GM21528 (cell line): Measurements from ENCODE around the gene NFIA.

Experiments used
- ATAC-seq: cut with Tn5 transposase; IDR thresholded peaks from one replicate; pipeline ENCODE4 v1.9.1; 2021; ENCODE audit warnings: mild to moderate bottlenecking, moderate library complexity; ENCODE audit not compliant: unreplicated experiment, low FRiP score

NFIA gene

GRCh38 chr1:61436491-61437120 is 354.2 kb downstream of the NFIA start:
- no peak for ATAC-seq

DNA sequence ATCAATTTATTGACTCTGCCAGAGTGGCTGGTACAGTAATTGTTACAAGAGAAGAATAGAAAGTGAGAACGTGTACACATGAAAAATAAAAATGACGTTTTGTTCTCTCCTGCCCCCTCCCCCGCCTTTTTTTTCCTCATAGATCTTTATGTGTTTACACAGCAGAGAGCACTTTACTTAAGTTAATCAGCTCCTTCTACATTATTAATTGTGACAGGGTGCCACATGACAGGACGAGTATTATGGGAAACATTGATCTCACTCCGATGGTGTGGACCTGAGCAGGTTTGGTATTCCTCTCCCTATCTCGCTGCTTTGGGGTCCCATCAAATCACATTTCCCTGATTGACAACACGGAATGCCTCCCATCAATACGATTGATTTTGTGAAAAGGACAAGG is 356.9 kb downstream of the NFIA start:
- no peak for ATAC-seq

- no peak for ATAC-seq
These were observed 359.4 kb downstream of the NFIA start for GRCh38 chr1:61441723-61442262.

GRCh38 chr1:61442544-61442943 is 360.2 kb downstream of the NFIA start:
- no peak for ATAC-seq

- ATAC-seq, result no peak
These were observed 361.9 kb downstream of the NFIA start for GRCh38 chr1:61444288-61444687.

DNA sequence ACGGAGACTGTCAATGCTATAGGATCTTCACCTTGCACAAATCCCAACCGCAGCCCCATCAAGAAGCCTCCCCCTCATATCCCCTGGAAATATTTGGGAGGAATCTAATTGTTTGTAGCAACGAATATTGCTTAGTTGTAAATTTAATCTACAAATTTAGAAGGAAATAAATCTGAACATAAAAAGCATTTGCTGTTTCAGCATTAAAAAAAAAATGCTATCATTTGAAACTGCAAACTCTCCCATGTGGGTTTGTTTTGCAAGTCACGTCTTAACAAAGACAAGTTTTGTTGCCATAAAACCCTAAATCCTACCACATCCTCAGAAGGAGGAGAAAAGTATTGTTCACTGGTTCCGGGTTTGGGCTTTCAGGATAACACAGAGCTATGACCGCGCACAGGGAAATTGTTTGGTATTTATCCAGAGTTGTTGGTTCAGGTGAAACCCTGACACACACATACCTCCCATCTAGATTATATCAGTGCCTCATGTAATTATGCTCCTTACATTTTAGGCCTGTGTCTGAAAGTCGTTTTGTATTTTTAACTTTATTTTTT is 363.0 kb downstream of the NFIA start:
- no peak for ATAC-seq

GRCh38 chr1:61446531-61446991 is 364.2 kb downstream of the NFIA start:
- ATAC-seq, result no peak

DNA sequence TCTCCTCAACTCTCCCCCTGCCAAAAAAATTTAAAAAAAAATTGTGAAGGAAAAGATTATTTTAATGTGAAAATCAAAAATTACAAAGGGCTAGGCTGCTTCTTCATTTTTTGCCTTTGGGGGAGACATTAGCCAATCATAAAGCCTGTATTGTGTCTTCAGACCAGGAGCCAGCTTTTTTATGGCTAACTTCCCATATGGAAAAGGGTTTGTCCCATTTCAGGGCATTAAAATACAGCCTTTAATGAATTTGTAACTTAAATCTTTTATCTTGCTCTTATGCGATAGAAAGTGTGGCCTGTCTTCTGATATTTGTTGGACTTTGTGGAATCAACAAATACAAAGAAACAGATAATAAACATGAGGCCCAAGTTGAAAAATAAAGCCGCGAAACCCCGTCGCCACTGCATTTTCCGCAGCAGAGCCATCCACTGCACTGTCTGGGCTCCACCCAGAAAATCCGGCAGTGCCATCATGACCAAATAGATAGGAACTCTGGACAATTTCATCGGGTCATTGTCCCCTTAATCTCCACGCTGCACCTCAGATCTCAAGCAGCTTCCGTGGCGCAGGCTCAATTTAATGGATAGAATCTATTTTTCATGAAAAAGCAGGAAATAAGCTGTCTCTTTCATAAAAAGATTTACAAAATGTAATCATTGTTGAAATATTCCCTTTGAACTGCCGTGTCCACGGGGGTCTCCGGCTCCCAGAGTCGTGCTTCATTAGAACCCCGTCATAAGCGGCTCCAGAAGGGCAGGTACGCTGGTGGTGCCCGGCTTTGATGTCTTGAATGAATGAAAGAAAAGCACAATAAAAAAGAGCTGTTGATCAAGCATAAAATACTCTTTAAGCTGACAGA is 365.0 kb downstream of the NFIA start:
- no peak for ATAC-seq

DNA sequence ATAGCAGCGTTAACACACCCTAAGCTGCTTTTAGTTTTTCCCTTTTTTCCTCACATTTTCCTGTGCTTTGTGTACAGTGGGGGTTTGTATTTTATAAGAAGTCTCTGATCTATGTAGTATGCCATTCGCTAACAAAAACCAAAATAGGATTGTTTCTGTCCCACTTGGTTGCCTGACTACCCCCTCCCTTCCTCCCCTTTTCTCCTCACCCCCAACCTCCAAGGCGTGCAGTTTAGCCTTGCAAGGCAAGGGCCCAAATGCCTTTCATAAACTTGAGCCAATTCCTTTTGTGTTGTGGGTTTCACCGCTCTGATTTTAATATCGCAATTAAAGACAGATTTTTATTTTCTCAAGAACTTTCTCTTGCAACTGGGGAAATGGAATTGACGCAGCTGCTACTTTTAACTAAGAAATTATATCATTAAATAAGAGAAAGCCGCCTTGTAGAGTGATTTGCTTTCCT is 365.6 kb downstream of the NFIA start:
- no peak for ATAC-seq

DNA sequence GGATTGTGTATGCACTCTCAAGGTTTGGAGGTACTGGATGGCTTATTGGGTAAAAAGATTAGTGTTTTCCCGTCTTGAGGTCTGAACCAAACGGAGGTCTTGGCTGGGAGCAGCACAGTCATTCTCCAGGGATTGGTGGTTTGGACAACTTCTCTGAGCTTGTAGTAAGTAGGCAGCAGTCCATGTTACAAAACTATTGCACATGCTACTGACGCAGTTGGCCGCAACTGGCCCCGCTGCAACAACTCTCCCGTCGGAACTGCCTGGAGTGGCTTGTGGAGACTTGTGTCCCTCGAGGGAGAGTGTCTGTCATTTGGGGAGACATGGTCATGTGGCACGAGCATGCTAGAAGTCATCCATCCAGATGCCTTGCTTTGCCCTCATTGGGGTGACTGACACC is 366.6 kb downstream of the NFIA start:
- no peak for ATAC-seq

DNA sequence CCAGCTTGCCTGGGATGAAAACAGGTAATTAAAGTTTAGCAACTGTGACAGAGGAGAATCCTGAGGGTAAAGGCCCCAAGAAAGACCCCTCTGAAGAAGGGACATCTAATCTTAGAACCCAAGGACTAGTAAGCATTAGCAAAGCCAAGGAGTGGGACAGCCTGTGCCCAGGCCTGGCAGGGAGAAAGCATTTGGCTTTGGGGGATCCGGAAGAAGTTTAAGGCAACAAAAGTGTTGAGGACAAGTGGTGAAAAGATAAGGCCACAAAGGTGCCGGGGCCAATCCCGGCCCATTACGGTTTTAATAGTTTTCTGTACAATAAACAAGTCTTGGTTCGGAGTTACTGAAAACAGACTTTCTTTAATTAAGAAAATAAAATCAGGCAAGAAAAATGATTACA is 367.0 kb downstream of the NFIA start:
- ATAC-seq, result no peak

GRCh38 chr1:61450454-61450853 is 368.1 kb downstream of the NFIA start:
- no peak for ATAC-seq

- ATAC-seq, result no peak
These were observed 368.7 kb downstream of the NFIA start for GRCh38 chr1:61450872-61451571.

DNA sequence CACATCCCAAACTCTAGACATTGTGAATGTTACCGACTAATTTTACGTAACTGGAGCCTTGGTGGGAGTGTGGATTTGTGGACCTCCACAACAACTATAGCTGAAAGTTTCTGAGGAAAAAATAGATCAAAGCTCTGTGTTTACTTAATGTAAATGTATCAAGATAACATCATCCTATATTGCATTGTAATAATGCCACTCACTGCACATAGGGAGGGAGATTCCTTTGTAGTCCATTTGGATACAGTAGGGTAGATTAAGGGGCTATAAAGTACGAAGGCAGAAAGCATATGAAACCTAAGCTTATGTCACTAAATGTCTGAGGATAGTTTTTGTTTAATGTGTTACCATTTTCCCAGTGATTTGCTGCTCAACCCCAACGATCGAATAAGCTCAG is 369.2 kb downstream of the NFIA start:
- no peak for ATAC-seq

DNA sequence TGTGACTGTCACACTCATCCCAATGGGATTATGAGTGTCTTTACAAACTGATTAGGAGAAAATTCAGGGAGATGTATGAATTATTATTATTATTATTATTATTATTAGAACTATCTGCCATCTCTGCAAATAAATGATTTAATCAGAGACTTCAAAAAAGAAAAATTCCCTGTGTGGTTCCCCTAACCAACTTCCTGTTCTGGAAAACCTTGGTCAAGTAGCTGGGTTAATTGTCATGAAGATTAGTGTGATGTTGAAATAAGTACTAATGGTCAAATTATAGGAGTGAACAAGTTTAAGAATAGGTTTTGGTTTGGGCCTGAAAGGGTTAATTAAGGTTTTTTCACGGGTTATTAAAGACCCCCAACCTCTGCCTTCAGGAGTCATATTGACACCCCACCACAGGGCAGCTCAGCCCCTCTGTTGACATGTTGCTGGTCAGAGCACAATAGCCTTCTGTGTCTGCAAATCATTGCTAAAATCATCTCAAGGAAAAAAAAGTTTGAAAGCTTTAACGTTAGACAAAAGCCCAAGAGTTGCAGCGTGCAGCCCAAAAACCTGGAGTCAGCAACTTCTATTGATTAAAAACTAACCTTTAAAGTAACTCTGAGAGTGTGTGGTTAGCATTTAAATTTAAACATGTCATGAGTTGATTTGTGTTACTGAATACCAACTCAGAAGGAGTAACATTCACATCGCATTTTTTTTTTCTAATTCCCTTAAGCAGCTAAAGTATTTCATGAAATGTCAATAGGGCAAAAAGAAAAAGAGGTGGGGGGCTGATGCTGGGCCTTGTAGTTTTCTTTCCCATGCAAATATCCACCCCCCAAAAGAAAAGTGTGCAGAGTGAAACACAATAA is 370.0 kb downstream of the NFIA start:
- no peak for ATAC-seq

GRCh38 chr1:61453111-61453961 is 371.0 kb downstream of the NFIA start:
- ATAC-seq, result peak; percentile 93

GRCh38 chr1:61455400-61455799 is 373.0 kb downstream of the NFIA start:
- ATAC-seq, result no peak

DNA sequence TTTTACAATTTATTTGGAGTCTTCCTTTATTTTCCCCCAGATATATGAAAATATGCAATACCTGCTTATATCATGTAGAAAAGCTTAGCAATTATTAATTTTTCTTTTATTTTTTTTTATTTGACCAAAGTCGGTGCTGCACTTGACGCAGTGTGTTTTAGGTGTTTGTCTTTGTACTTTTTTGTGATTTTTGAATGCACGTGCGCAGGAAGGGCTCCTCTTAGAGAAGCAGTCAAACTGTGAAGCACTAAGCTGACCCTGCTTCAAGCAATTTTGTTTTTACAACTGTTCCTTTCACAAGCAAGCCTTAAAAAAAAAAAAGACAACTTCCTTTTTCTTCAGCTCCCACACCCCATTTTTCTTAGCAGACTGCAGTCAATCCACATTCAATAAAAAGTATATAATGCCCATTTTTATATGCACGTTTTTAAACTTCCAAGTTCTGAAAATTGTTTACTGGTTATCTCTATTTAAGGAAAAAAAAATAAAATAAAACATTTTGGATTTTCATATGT is 375.2 kb downstream of the NFIA start:
- no peak for ATAC-seq

DNA sequence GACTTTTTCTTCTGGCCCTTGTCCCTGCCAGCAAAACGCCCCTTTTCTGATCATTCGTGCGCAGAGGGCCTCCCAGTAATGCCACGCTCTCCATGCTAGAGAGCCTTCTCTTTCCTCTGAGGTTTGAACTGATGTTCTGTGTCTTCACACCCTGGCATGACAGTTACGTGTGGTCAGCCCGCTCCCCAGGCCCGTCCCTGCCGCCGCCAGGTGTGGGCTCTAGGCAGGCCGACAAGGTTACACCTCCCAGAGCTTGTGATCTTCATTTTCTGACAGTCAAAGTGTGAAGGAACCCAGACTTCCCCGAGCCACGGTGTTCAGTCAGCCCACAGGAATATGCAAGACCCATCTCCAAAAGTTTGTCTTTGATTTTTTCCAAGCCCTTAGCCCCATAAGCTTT is 377.0 kb downstream of the NFIA start:
- no peak for ATAC-seq
